ENCODE measurements around the gene BICC1. TPM values are rescaled to one million over a fixed set of nuclear protein-coding genes. Genes with fewer than 3 reads are reported as not detected.

BICC1 gene
- total RNA-seq, 1 donor from 2014 or later = 0.12 TPM

DNA sequence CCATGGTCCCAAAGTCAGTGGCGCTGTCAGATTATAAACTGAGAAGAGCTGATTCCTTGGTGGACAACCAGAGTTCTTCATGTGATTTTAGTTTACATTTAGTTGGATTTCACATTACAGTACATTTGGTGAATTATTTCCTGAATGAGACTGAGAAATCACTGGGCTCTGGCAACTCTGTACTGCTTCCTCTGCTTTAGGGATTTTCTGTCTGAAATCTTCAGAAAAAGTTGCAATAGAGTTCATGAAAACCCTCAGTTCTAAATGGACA is 242.6 kb downstream of the BICC1 start:
- TF ChIP-seq, protein P1, sequence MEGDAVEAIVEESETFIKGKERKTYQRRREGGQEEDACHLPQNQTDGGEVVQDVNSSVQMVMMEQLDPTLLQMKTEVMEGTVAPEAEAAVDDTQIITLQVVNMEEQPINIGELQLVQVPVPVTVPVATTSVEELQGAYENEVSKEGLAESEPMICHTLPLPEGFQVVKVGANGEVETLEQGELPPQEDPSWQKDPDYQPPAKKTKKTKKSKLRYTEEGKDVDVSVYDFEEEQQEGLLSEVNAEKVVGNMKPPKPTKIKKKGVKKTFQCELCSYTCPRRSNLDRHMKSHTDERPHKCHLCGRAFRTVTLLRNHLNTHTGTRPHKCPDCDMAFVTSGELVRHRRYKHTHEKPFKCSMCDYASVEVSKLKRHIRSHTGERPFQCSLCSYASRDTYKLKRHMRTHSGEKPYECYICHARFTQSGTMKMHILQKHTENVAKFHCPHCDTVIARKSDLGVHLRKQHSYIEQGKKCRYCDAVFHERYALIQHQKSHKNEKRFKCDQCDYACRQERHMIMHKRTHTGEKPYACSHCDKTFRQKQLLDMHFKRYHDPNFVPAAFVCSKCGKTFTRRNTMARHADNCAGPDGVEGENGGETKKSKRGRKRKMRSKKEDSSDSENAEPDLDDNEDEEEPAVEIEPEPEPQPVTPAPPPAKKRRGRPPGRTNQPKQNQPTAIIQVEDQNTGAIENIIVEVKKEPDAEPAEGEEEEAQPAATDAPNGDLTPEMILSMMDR (IDR thresholded peaks at IDR 0.05; ENCODE audit: partially characterized antibody, unreplicated experiment) = no peak
- H3K4me1 Mint-ChIP-seq (ENCODE audit: low read depth, unreplicated experiment) = no peaks in the 10 kb centered on the region
- no peak overlapping the region for H3K27ac Mint-ChIP-seq (ENCODE audit: unreplicated experiment)
- H3K9me3 Mint-ChIP-seq (ENCODE audit: unreplicated experiment) = no peaks in the 10 kb centered on the region
- H3K36me3 Mint-ChIP-seq (ENCODE audit: unreplicated experiment) = no peaks in the 10 kb centered on the region
- no peak for DNase-seq
- no peak overlapping the region for H3K4me3 Mint-ChIP-seq (ENCODE audit: unreplicated experiment)
- no peaks in the 10 kb centered on the region for H3K27me3 Mint-ChIP-seq (ENCODE audit: unreplicated experiment)

DNA sequence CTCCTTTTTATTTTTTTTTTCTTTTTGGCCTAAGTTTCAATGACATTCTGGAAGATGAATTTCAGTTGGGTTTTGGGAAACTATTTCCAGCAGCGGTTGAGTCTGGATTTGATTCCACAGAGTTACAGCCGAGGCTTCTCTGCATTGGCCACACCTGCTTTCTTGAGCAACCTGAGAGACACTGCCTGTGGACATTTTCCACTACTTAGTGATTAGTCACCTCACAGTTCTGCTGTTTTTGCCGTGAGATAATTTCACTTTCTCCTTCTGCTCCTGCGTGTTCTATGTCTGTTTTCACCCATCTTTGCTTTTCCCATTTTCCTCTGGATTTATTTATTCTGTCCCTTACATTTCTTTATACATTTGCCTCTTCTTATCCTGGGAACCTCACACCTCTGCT is 243.0 kb downstream of the BICC1 start:
- Mint-ChIP-seq H3K9me3 (ENCODE audit: unreplicated experiment) (no peaks in the 10 kb centered on the region), H3K4me1 (ENCODE audit: low read depth, unreplicated experiment) (no peaks in the 10 kb centered on the region), H3K4me3 (ENCODE audit: unreplicated experiment) (no peak overlapping the region), H3K27me3 (ENCODE audit: unreplicated experiment) (no peaks in the 10 kb centered on the region), H3K36me3 (ENCODE audit: unreplicated experiment) (no peaks in the 10 kb centered on the region), H3K27ac (ENCODE audit: unreplicated experiment) (no peak overlapping the region)
- DNase-seq = no peak
- TF ChIP-seq, protein P1 (IDR thresholded peaks at IDR 0.05; ENCODE audit: partially characterized antibody, unreplicated experiment) = no peak

DNA sequence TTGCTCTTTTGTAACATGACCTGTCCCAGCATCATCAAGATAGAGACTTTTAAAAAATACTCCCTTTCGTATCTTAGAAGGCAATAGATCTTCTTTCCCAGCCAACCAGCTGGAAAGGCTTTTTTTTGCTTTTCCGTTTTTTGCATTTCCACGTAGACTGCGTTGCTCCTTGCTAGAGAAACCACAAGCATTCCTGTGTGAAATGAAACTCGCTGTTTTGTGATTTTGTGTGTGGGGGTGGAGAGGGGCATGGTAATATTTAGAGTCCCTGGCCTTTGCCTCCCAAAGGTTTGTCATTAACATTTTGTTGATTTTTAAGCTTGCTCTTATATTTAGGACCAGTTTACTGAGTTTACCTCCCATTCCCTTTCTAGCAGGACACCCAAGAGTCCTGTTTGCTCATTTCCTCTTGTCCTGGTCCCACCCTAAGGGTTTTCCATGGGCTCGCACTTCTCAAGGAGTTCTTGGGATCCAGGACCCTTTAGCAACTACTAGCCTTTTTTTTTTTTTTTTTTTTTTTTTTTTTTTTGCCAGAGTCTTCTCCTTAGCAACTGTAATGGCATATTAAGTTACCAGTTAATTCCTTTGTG is 243.6 kb downstream of the BICC1 start:
- Mint-ChIP-seq H3K4me1 (ENCODE audit: low read depth, unreplicated experiment) (no peaks in the 10 kb centered on the region), H3K27me3 (ENCODE audit: unreplicated experiment) (no peaks in the 10 kb centered on the region), H3K36me3 (ENCODE audit: unreplicated experiment) (no peaks in the 10 kb centered on the region), H3K4me3 (ENCODE audit: unreplicated experiment) (no peak overlapping the region), H3K9me3 (ENCODE audit: unreplicated experiment) (no peaks in the 10 kb centered on the region), H3K27ac (ENCODE audit: unreplicated experiment) (no peak overlapping the region)
- no peak for DNase-seq
- TF ChIP-seq, protein P1 (IDR thresholded peaks at IDR 0.05; ENCODE audit: partially characterized antibody, unreplicated experiment) = no peak

DNA sequence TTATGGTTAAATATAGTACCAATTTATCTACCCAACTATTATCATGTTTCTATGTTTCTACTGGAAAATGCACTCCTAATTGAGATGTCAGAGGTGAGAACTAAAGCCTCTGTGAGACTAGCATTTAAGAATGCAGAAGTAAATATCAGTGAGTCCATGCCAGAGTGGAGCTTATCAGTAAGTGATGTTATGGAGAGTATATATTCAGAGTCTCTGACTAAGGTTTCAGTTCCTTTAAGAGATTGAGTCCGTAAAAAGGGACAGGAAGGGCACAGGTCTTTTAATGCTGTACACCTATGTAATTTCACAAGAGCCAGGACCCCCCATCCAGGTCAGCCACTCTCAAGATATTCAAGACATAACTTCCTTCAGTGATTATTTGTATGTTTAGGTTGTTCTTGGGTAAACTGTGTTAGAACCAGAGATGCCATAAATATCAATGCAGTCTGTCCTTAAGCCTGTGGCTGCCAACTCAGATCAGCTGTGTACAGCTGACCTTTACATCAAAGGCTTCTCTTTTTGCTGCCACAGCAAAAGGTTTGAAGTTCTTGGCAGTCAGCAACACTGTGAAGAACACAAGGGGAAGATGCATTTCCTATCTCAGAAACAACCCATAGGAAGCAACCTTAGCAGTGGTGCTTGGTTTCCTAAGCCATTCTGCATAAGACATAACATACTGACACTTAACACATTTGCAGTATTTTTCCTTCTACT is 244.8 kb downstream of the BICC1 start:
- H3K27me3 Mint-ChIP-seq (ENCODE audit: unreplicated experiment) = peaks cover 3% of the 10 kb centered on the region
- no peaks in the 10 kb centered on the region for H3K9me3 Mint-ChIP-seq (ENCODE audit: unreplicated experiment)
- TF ChIP-seq, protein P1 (IDR thresholded peaks at IDR 0.05; ENCODE audit: partially characterized antibody, unreplicated experiment) = no peak
- H3K36me3 Mint-ChIP-seq (ENCODE audit: unreplicated experiment) = no peaks in the 10 kb centered on the region
- H3K4me3 Mint-ChIP-seq (ENCODE audit: unreplicated experiment) = no peak overlapping the region
- DNase-seq = no peak
- no peak overlapping the region for H3K27ac Mint-ChIP-seq (ENCODE audit: unreplicated experiment)
- no peaks in the 10 kb centered on the region for H3K4me1 Mint-ChIP-seq (ENCODE audit: low read depth, unreplicated experiment)

DNA sequence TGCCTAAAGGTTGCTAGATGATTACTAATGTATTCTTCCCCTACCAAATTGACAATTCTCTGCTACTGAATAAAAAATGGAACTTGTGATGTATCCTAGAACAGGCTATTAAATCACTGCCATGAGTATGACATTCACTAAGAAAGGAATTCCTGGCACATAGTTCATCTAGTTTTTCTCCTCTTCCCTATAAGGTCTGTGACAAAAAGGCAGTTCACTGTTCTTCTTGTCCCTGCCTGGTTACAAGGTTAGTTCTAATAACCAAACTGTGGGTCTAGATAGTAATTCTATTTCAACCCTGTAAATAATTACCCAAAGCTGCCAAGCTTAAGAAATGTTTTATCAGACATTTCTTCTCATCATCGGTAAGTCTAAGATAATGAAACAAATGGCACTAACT is 245.6 kb downstream of the BICC1 start:
- peaks cover 3% of the 10 kb centered on the region for H3K27me3 Mint-ChIP-seq (ENCODE audit: unreplicated experiment)
- TF ChIP-seq, protein P1 (IDR thresholded peaks at IDR 0.05; ENCODE audit: partially characterized antibody, unreplicated experiment) = no peak
- no peak overlapping the region for H3K4me3 Mint-ChIP-seq (ENCODE audit: unreplicated experiment)
- no peak for DNase-seq
- H3K4me1 Mint-ChIP-seq (ENCODE audit: low read depth, unreplicated experiment) = no peaks in the 10 kb centered on the region
- no peaks in the 10 kb centered on the region for H3K36me3 Mint-ChIP-seq (ENCODE audit: unreplicated experiment)
- H3K9me3 Mint-ChIP-seq (ENCODE audit: unreplicated experiment) = no peaks in the 10 kb centered on the region
- no peak overlapping the region for H3K27ac Mint-ChIP-seq (ENCODE audit: unreplicated experiment)

Data from glutamatergic neuron (in vitro differentiated cells).